Activated naive CD8-positive, alpha-beta T cell treated with anti-CD3 and anti-CD28 coated beads, Interleukin-2, amount 50 U/mL, for 24 hours (primary cell): Measurements from ENCODE around the gene SPOCK1.
"Not testable (repeated sequence)": the region's sequence is repeated elsewhere in the genome, so short reads cannot be mapped to it uniquely, and the experiment has no call there.

Experiments used
- ATAC-seq: fragments of 150-1000 bp; cut with Tn5 transposase; one replicate; pipeline ENCODE4 v1.10.0; 2021
- DNase-seq: peaks from one replicate; pipeline ENCODE4 v3.0.0; 2021
- H3K27ac Mint-ChIP-seq: one replicate; pipeline ENCODE4 v1.8.0; 2021; ENCODE audit warnings: mild to moderate bottlenecking, mixed read lengths
- H3K27me3 Mint-ChIP-seq: one replicate; pipeline ENCODE4 v1.8.0; 2021; ENCODE audit warnings: mixed read lengths
- H3K36me3 Mint-ChIP-seq: one replicate; pipeline ENCODE4 v1.8.0; 2021; ENCODE audit warnings: low read depth, mixed read lengths
- H3K4me1 Mint-ChIP-seq: one replicate; pipeline ENCODE4 v1.8.0; 2021; ENCODE audit warnings: mixed read lengths
- H3K4me3 Mint-ChIP-seq: one replicate; pipeline ENCODE4 v1.8.0; 2021; ENCODE audit warnings: mild to moderate bottlenecking, moderate library complexity, mixed read lengths
- H3K9me3 Mint-ChIP-seq: one replicate; pipeline ENCODE4 v1.8.0; 2021; ENCODE audit warnings: mixed read lengths

Gene SPOCK1

GRCh38 chr5:137405393-137405792 lies 93.7 kb downstream of the SPOCK1 start:
- Mint-ChIP-seq H3K36me3 (no peaks in the 10 kb centered on the region), H3K4me1 (no peaks in the 10 kb centered on the region), H3K4me3 (no peak overlapping the region), H3K27me3 (peaks cover 3% of the 10 kb centered on the region), H3K27ac (no peak overlapping the region), H3K9me3 (no peaks in the 10 kb centered on the region)
- ATAC-seq = no peak
- DNase-seq = no peak

DNA sequence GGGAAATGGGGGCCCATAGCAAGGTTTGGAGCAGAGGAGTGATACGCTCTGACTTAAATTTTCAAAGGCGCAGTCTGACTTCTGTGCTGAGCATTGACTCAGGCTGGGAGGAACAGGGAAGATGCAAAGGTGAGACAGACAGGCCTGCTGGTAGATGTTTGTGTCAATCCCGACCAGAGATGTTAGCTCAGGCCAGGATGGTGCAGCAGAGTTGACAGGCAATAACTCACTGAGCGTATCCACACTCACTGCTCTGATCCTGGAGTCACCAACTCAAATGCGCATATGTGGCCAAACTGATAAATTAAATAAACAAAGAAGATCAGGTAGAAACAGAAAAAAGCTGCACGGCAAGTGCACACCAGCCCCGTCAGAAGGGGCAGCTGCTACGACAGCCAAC lies 95.3 kb downstream of the SPOCK1 start:
- Mint-ChIP-seq H3K9me3 (no peaks in the 10 kb centered on the region), H3K4me3 (no peak overlapping the region), H3K36me3 (no peaks in the 10 kb centered on the region), H3K4me1 (no peaks in the 10 kb centered on the region), H3K27me3 (peaks cover 3% of the 10 kb centered on the region), H3K27ac (no peak overlapping the region)
- DNase-seq = no peak
- ATAC-seq = no peak

GRCh38 chr5:137402436-137403187 lies 96.5 kb downstream of the SPOCK1 start:
- ATAC-seq = no peak
- peaks cover 3% of the 10 kb centered on the region for H3K27me3 Mint-ChIP-seq
- no peak for DNase-seq
- no peaks in the 10 kb centered on the region for H3K4me1 Mint-ChIP-seq
- no peaks in the 10 kb centered on the region for H3K9me3 Mint-ChIP-seq
- H3K36me3 Mint-ChIP-seq = no peaks in the 10 kb centered on the region
- H3K27ac Mint-ChIP-seq = no peak overlapping the region
- H3K4me3 Mint-ChIP-seq = no peak overlapping the region

- ATAC-seq (no peak), DNase-seq (no peak)
- Mint-ChIP-seq H3K36me3 (no peaks in the 10 kb centered on the region), H3K27me3 (peaks cover 3% of the 10 kb centered on the region), H3K27ac (no peak overlapping the region), H3K4me3 (no peak overlapping the region), H3K9me3 (no peaks in the 10 kb centered on the region), H3K4me1 (no peaks in the 10 kb centered on the region)
Observed at GRCh38 chr5:137401946-137402345, 97.2 kb downstream of the SPOCK1 start.

DNA sequence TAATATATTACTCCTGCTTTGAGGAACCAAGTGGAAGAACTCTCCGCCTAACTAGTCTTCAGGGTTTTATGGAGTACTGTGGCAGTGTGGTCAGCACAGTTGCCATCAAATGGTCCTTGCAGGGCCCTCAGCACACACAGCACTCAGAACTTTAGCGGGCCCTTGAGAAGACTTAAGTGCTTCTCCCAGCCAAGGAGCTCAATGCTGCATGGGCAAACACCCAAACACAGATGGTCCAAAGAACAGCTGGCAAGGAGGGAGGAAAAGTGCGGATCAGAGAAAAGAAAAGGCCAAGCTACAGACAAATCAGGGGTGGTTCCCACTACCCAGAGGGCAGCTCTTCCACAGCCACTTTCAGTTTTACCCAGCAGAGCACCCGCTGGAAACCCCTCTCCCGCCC lies 98.6 kb downstream of the SPOCK1 start:
- Mint-ChIP-seq H3K9me3 (no peaks in the 10 kb centered on the region), H3K27me3 (peaks cover 5% of the 10 kb centered on the region), H3K4me1 (no peaks in the 10 kb centered on the region), H3K36me3 (no peaks in the 10 kb centered on the region), H3K27ac (no peak overlapping the region), H3K4me3 (no peak overlapping the region)
- DNase-seq (no peak), ATAC-seq (no peak)

GRCh38 chr5:137399911-137400310 lies 99.2 kb downstream of the SPOCK1 start:
- no peaks in the 10 kb centered on the region for H3K9me3 Mint-ChIP-seq
- H3K27me3 Mint-ChIP-seq = peaks cover 5% of the 10 kb centered on the region
- no peak for ATAC-seq
- no peak overlapping the region for H3K27ac Mint-ChIP-seq
- no peak overlapping the region for H3K4me3 Mint-ChIP-seq
- no peak for DNase-seq
- H3K36me3 Mint-ChIP-seq = no peaks in the 10 kb centered on the region
- no peaks in the 10 kb centered on the region for H3K4me1 Mint-ChIP-seq

- Mint-ChIP-seq H3K4me3 (no peak overlapping the region), H3K4me1 (no peaks in the 10 kb centered on the region), H3K27me3 (peaks cover 5% of the 10 kb centered on the region), H3K9me3 (no peaks in the 10 kb centered on the region), H3K36me3 (no peaks in the 10 kb centered on the region), H3K27ac (no peak overlapping the region)
- ATAC-seq (no peak), DNase-seq (no peak)
Observed at GRCh38 chr5:137398751-137399150, 100.4 kb downstream of the SPOCK1 start.

GRCh38 chr5:137398154-137398553 lies 101.0 kb downstream of the SPOCK1 start:
- Mint-ChIP-seq H3K4me3 (no peak overlapping the region), H3K27me3 (peaks cover 3% of the 10 kb centered on the region), H3K4me1 (no peaks in the 10 kb centered on the region), H3K27ac (no peak overlapping the region), H3K36me3 (no peaks in the 10 kb centered on the region), H3K9me3 (no peaks in the 10 kb centered on the region)
- ATAC-seq (no peak), DNase-seq (no peak)

- no peak for ATAC-seq
- Mint-ChIP-seq H3K27ac (no peak overlapping the region), H3K4me3 (no peak overlapping the region), H3K36me3 (no peaks in the 10 kb centered on the region), H3K9me3 (no peaks in the 10 kb centered on the region), H3K4me1 (no peaks in the 10 kb centered on the region), H3K27me3 (peaks cover 4% of the 10 kb centered on the region)
- no peak for DNase-seq
Observed at GRCh38 chr5:137395011-137395755, 103.9 kb downstream of the SPOCK1 start.

DNA sequence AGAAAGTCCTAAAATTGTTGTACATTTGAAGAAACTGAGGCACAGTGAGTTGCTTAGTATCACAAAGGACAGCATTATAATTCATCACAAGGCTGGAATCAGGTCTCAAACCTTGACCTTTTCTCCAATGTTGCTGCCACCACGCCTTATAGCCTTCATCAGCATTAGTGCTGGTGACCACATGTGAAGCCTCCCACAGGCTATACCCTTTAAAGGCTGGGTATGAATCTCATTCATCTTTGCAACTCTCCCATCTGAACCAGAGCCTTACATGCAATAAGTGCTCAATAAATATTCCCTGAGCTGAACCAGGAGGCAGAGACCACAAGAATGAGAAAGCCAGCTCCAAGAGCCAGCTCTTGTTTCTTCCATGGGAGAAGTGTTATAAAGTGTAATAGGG lies 104.7 kb downstream of the SPOCK1 start:
- H3K36me3 Mint-ChIP-seq = no peaks in the 10 kb centered on the region
- H3K27me3 Mint-ChIP-seq = peaks cover 4% of the 10 kb centered on the region
- no peak overlapping the region for H3K4me3 Mint-ChIP-seq
- H3K9me3 Mint-ChIP-seq = no peaks in the 10 kb centered on the region
- no peaks in the 10 kb centered on the region for H3K4me1 Mint-ChIP-seq
- no peak overlapping the region for H3K27ac Mint-ChIP-seq
- ATAC-seq (no peak), DNase-seq (no peak)

DNA sequence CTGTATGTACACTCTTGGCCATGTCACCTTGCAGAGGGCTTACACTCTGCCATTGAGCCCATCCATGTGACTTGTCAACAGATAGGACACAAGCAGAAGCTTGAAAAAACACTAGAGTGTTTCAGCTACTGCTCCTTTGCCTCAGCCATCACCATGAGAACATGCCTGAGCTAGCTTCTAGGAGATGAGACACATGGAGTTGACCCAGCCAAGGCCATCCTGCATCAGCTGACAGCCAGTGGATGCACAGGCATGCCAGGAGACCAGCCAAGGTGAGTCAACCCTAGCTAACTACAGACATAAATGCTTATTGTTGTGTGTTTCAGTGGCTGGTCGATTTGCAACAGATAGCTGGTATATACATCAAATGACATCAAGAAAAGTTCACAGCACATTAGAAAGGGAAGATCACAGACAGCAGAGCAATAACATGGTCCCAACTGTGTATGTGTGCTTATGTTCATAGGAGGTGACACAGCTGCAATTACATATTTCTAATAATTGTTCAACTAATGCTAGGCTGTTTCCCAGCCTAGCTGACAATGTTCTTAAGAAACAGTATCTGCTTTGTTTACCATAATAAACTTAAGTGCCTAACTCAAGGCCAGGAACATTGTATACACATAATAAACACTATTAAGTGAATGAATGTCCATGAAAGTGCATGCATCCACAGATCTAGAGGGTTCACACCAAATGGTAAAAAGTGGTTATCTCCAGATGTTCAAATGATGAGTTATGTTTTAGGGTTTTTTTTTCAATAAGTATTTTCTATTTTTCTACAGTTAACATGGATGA lies 105.7 kb downstream of the SPOCK1 start:
- no peak for DNase-seq
- H3K4me3 Mint-ChIP-seq = no peak overlapping the region
- H3K27me3 Mint-ChIP-seq = peaks cover 4% of the 10 kb centered on the region
- H3K36me3 Mint-ChIP-seq = no peaks in the 10 kb centered on the region
- H3K9me3 Mint-ChIP-seq = no peaks in the 10 kb centered on the region
- H3K27ac Mint-ChIP-seq = no peak overlapping the region
- no peaks in the 10 kb centered on the region for H3K4me1 Mint-ChIP-seq
- no peak for ATAC-seq

- DNase-seq (no peak), ATAC-seq (no peak)
- Mint-ChIP-seq H3K4me1 (no peaks in the 10 kb centered on the region), H3K9me3 (no peaks in the 10 kb centered on the region), H3K36me3 (no peaks in the 10 kb centered on the region), H3K4me3 (no peak overlapping the region), H3K27me3 (peaks cover 4% of the 10 kb centered on the region), H3K27ac (no peak overlapping the region)
Observed at GRCh38 chr5:137392261-137392660, 106.9 kb downstream of the SPOCK1 start.

- H3K4me3 Mint-ChIP-seq, H3K4me1 Mint-ChIP-seq, H3K9me3 Mint-ChIP-seq, H3K27me3 Mint-ChIP-seq, H3K36me3 Mint-ChIP-seq, ATAC-seq, H3K27ac Mint-ChIP-seq, DNase-seq: not testable (repeated sequence)
Observed at GRCh38 chr5:137391044-137391443, 108.1 kb downstream of the SPOCK1 start.

DNA sequence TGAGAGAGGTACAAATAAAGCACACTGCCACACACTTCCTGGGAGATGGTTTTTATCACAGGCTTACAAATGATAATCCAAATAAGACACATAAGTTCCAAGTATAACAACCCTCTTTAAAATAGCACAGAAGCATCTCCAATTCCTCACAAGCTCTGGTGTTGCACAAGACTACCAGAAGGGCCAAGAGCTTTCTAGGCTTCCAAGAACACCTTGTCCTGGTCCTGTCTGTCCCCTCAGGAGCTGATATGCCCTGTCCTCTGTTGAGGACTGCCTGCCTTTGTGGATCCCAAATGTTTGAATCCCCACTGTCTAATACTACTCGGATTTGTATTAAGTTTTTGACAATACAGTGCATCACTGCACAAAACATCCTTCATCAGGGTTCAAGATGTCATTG lies 110.1 kb downstream of the SPOCK1 start:
- H3K4me1 Mint-ChIP-seq = no peaks in the 10 kb centered on the region
- ATAC-seq (no peak), DNase-seq (no peak)
- no peaks in the 10 kb centered on the region for H3K9me3 Mint-ChIP-seq
- H3K36me3 Mint-ChIP-seq = no peaks in the 10 kb centered on the region
- no peak overlapping the region for H3K4me3 Mint-ChIP-seq
- H3K27me3 Mint-ChIP-seq = peaks cover 2% of the 10 kb centered on the region
- no peak overlapping the region for H3K27ac Mint-ChIP-seq

GRCh38 chr5:137385064-137385463 lies 114.1 kb downstream of the SPOCK1 start:
- Mint-ChIP-seq H3K27ac (no peak overlapping the region), H3K27me3 (no peaks in the 10 kb centered on the region), H3K4me3 (no peak overlapping the region), H3K4me1 (no peaks in the 10 kb centered on the region), H3K36me3 (no peaks in the 10 kb centered on the region), H3K9me3 (peaks cover 22% of the 10 kb centered on the region)
- no peak for DNase-seq
- ATAC-seq = no peak
